SK-N-SH (cell line): ENCODE measurements around the gene GRAMD2A. TPM values are rescaled to one million over a fixed set of nuclear protein-coding genes. Genes with fewer than 3 reads are reported as not detected.
A peak's percentile ranks its signal among the peaks of the same experiment; 100 is the strongest.

ENCODE experiments used
- CTCF ChIA-PET: fragments of 300-600, 350-600 bp; formaldehyde crosslinking; extraction: SDS; loops from one replicate; lab custom pipeline; 2021; lab: Yijun Ruan, JAX
- POLR2A ChIA-PET: fragments of 350-600 bp; sonication (Branson Sonifier 250); formaldehyde crosslinking; extraction: SDS; loops from one replicate; lab custom pipeline; 2020; ENCODE audit warnings: antibody characterized with exemption, inconsistent platforms; lab: Yijun Ruan, JAX
- DNase-seq: peaks from one replicate; pipeline ENCODE4 v3.0.0; 2012
- H2AFZ ChIP-seq: fragments of 200-600 bp; sonication (generic); 2 replicates; pipeline ENCODE4 v1.8.1; 2016; ENCODE audit warnings: antibody characterized with exemption, mild to moderate bottlenecking, low read depth
- H3F3A ChIP-seq: fragments of 200-600 bp; sonication (generic); replicated peaks from 2 replicates; pipeline ENCODE3; 2016; ENCODE audit warnings: antibody characterized with exemption, mild to moderate bottlenecking; ENCODE audit not compliant: insufficient read depth
- H3K27ac ChIP-seq, 2 experiments: fragments of 200-500 bp in 1 of 2; fragments of 200-600 bp in 1 of 2; sonication (Bioruptor generic) in 1 of 2; sonication (generic), shearing (Covaris generic) in 1 of 2; 2 replicates each; pipeline versions ENCODE4 v1.5.1 to v1.6.1; 2014 to 2016; ENCODE audit warnings: low read depth in 2 of 2, inconsistent platforms in 1 of 2, low read length in 1 of 2, mild to moderate bottlenecking in 1 of 2, mixed read lengths in 1 of 2
- H3K27me3 ChIP-seq: fragments of 200-600 bp; sonication (generic), shearing (Covaris generic); 2 replicates; pipeline ENCODE4 v1.6.1; 2016; ENCODE audit warnings: mixed run types; ENCODE audit not compliant: insufficient read depth
- H3K36me3 ChIP-seq, 2 experiments: fragments of 200-500 bp in 1 of 2; fragments of 200-600 bp in 1 of 2; sonication (Bioruptor generic) in 1 of 2; sonication (generic) in 1 of 2; replicated peaks in 1 of 2; 2 replicates each; pipeline versions ENCODE3 to v1.5.1; 2014 to 2016; ENCODE audit warnings: low read length in 1 of 2, mild to moderate bottlenecking in 1 of 2; ENCODE audit not compliant: insufficient read depth in 2 of 2, control insufficient read depth in 1 of 2
- H3K4me1 ChIP-seq, 2 experiments: fragments of 200-500 bp in 1 of 2; fragments of 200-600 bp in 1 of 2; sonication (Bioruptor generic) in 1 of 2; sonication (generic), shearing (Covaris generic) in 1 of 2; 2 replicates each; pipeline versions ENCODE4 v1.5.1 to v1.6.1; 2014 to 2016; ENCODE audit warnings: low read depth in 1 of 2, low read length in 1 of 2, mixed run types in 1 of 2; ENCODE audit not compliant: insufficient read depth in 2 of 2, control insufficient read depth in 1 of 2
- H3K4me2 ChIP-seq: fragments of 200-600 bp; sonication (generic), shearing (Covaris generic); 2 replicates; pipeline ENCODE4 v1.6.1; 2017; ENCODE audit warnings: mixed run types
- H3K4me3 ChIP-seq, 2 experiments: fragments of 200-500 bp in 1 of 2; fragments of 200-600 bp in 1 of 2; sonication (Bioruptor generic) in 1 of 2; sonication (generic), shearing (Covaris generic) in 1 of 2; 2 replicates each; pipeline versions ENCODE4 v1.5.1 to v1.8.1; 2014 to 2016; ENCODE audit warnings: low read depth in 2 of 2, inconsistent platforms in 1 of 2, low read length in 1 of 2, mild to moderate bottlenecking in 1 of 2, mixed read lengths in 1 of 2, moderate library complexity in 1 of 2
- H3K79me2 ChIP-seq: fragments of 200-600 bp; sonication (generic); 2 replicates; pipeline ENCODE4 v1.8.1; 2017; ENCODE audit warnings: mild to moderate bottlenecking; ENCODE audit not compliant: insufficient read depth
- H3K9ac ChIP-seq: fragments of 200-600 bp; sonication (generic); 2 replicates; pipeline ENCODE4 v1.6.1; 2017; ENCODE audit warnings: mixed run types
- H3K9me2 ChIP-seq: fragments of 200-600 bp; sonication (generic); 2 replicates; pipeline ENCODE4 v1.6.1; 2017; ENCODE audit warnings: mixed run types
- H3K9me3 ChIP-seq: fragments of 200-600 bp; sonication (generic); 2 replicates; pipeline ENCODE4 v1.6.1; 2017; ENCODE audit warnings: mixed run types, mild to moderate bottlenecking, moderate library complexity
- H4K20me1 ChIP-seq: fragments of 200-600 bp; sonication (generic); 2 replicates; pipeline ENCODE4 v1.6.1; 2017; ENCODE audit warnings: mild to moderate bottlenecking, mixed run types; ENCODE audit not compliant: insufficient read depth
- CHD2 ChIP-seq: fragments of 150-350 bp; IDR thresholded peaks from 2 replicates; pipeline ENCODE4 v1.6.1; 2018; ENCODE audit warnings: low read length; ENCODE audit not compliant: partially characterized antibody
- EP300 ChIP-seq, 2 experiments: IDR thresholded peaks; 2 replicates each; pipeline versions ENCODE4 v1.4.0 to v1.6.1; 2012; ENCODE audit warnings: borderline replicate concordance in 1 of 2, low read depth in 1 of 2, low read length in 1 of 2
- EZH2phosphoT487 ChIP-seq: fragments of 200-600 bp; sonication (generic); IDR thresholded peaks from 2 replicates; pipeline ENCODE4 v1.6.1; 2017; ENCODE audit warnings: low read depth, mixed run types, mild to moderate bottlenecking, antibody characterized with exemption, moderate library complexity, borderline replicate concordance
- FOXJ3 ChIP-seq: sonication (generic); formaldehyde crosslinking; IDR thresholded peaks from 2 replicates; pipeline ENCODE4 v1.5.1; 2020; ENCODE audit warnings: mild to moderate bottlenecking, missing genetic modification reagents
- MAX ChIP-seq: IDR thresholded peaks from 2 replicates; pipeline ENCODE4 v1.4.0; 2012; ENCODE audit warnings: low read depth
- MXI1 ChIP-seq: IDR thresholded peaks from 2 replicates; pipeline ENCODE4 v1.6.1; 2012; ENCODE audit warnings: mild to moderate bottlenecking, low read depth, low read length, improper control_type of control experiment
- NFIC ChIP-seq: IDR thresholded peaks from 2 replicates; pipeline ENCODE4 v1.4.0; 2012; ENCODE audit warnings: borderline replicate concordance
- RXRA ChIP-seq: IDR thresholded peaks from 2 replicates; pipeline ENCODE4 v1.4.0; 2012; ENCODE audit warnings: low read depth, mild to moderate bottlenecking, borderline replicate concordance
- SIN3A ChIP-seq: IDR thresholded peaks from 2 replicates; pipeline ENCODE4 v1.6.1; 2012; ENCODE audit warnings: low read depth, mild to moderate bottlenecking, low read length, moderate library complexity, borderline replicate concordance
- TAF1 ChIP-seq: IDR thresholded peaks from 2 replicates; pipeline ENCODE4 v1.6.1; 2012; ENCODE audit warnings: low read depth, mild to moderate bottlenecking, low read length, moderate library complexity, borderline replicate concordance
- TCF12 ChIP-seq: IDR thresholded peaks from 2 replicates; pipeline ENCODE4 v1.4.0; 2012
- USF1 ChIP-seq: IDR thresholded peaks from 2 replicates; pipeline ENCODE4 v1.4.0; 2012; ENCODE audit warnings: low read depth, borderline replicate concordance
- ZBTB33 ChIP-seq: IDR thresholded peaks from 2 replicates; pipeline ENCODE4 v1.4.0; 2012; ENCODE audit warnings: low read depth, borderline replicate concordance
- WGBS: methylation state at CpG from one replicate; pipeline ENCODE4 v1.1.6; 2017; ENCODE audit warnings: low lambda C conversion rate; 5-methylcytosine and 5-hydroxymethylcytosine counted together
- polyA plus RNA-seq, 3 experiments: library from polyadenylated mRNA; depleted of rRNA; stranded (reverse); fragments of >200 nt; gene quantifications; 2 replicates each; pipeline ENCODE4 v1.2.3, GENCODE V29; 2012
- TF ChIP-seq, protein P1 (sequence below): fragments of 150-350 bp; IDR thresholded peaks from 2 replicates; pipeline ENCODE4 v1.6.1; 2017; ENCODE audit warnings: antibody characterized with exemption, low read length, low read depth, borderline replicate concordance

The GRAMD2A gene
- polyA plus RNA-seq, 1 of the 3 experiments (the other 2 are of a cell fraction) = 0.10 TPM

DNA sequence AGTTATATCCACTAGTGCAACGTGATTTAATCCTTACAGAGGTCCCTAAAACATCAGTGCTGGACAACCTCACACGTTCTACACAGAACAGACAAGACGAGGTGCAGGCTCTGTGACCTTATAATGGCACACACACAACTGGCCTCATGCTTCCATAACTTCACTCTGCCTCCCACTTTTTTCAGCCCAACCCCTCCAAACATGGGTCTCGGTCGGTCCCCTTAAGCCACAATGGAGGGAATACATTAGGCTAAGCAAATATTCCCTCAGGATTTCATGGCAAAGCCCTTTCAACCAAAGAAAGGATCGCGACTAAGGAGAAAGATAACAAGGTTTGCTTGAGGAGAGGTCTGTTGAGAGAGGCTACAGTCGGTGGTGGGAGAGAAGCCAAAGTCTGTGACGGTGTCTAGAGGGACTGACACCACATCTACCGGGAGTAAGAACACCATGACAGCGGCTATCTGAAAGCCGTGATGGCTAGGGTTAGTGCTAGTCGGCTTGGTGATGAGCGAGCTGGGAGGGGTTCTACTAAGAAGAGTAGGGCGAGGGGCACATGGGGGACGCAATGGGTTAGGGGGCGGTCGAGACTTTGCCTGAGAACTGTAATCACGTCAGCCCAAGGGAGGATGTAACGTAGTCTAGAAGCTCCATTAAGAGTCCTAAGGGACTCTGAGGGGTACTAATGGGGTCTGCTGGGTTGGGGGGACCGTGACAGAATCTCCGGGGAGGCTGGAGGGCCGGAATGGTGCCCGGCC is 80.7 kb downstream of the GRAMD2A start:
- ChIA-PET CTCF (no interaction called here), POLR2A (no interaction called here)
- peak overlapping the region; percentile 91 for H3K9ac ChIP-seq
- TF ChIP-seq SIN3A (no peak), EP300 (IDR thresholded peaks at IDR 0.05; ENCODE audit: borderline replicate concordance in 1 of 2, low read depth in 1 of 2, low read length in 1 of 2) (no peak), MAX (no peak), ZBTB33 (no peak), EZH2phosphoT487 (no peak), NFIC (no peak), CHD2 (no peak), FOXJ3 (no peak), MXI1 (no peak), TCF12 (no peak), USF1 (no peak), RXRA (no peak), TAF1 (no peak)
- TF ChIP-seq, protein P1, sequence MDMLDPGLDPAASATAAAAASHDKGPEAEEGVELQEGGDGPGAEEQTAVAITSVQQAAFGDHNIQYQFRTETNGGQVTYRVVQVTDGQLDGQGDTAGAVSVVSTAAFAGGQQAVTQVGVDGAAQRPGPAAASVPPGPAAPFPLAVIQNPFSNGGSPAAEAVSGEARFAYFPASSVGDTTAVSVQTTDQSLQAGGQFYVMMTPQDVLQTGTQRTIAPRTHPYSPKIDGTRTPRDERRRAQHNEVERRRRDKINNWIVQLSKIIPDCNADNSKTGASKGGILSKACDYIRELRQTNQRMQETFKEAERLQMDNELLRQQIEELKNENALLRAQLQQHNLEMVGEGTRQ = no peak
- no peaks in the 10 kb centered on the region for H3K36me3 ChIP-seq
- peaks cover 35% of the 10 kb centered on the region for H4K20me1 ChIP-seq
- WGBS = 3% methylated on average over 22 of the region's 24 CpGs
- peaks cover 0 to 8% of the 10 kb centered on the region in 2 experiments; a peak in 3 of 4 replicates for H3K4me1 ChIP-seq
- H3K9me2 ChIP-seq = no peaks in the 10 kb centered on the region
- H3F3A ChIP-seq = peaks cover 15% of the 10 kb centered on the region
- peak overlapping the region; percentile 94 to 99 for H3K27ac ChIP-seq
- no peaks in the 10 kb centered on the region for H3K9me3 ChIP-seq
- H2AFZ ChIP-seq = peak overlapping the region; percentile 64; the same call in 1 of the 2 replicates
- no peak for DNase-seq
- H3K79me2 ChIP-seq = peaks cover 66% of the 10 kb centered on the region
- H3K4me3 ChIP-seq = peak overlapping the region; percentile 77 to 94
- peak overlapping the region; percentile 84 for H3K4me2 ChIP-seq
- no peaks in the 10 kb centered on the region for H3K27me3 ChIP-seq
